SK-N-SH (cell line): ENCODE measurements around the gene IQGAP1. TPM values are rescaled to one million over a fixed set of nuclear protein-coding genes. Genes with fewer than 3 reads are reported as not detected.

ENCODE experiments used
- CTCF ChIA-PET: fragments of 300-600, 350-600 bp; formaldehyde crosslinking; extraction: SDS; loops from one replicate; lab custom pipeline; 2021; lab: Yijun Ruan, JAX
- POLR2A ChIA-PET: fragments of 350-600 bp; sonication (Branson Sonifier 250); formaldehyde crosslinking; extraction: SDS; loops from one replicate; lab custom pipeline; 2020; ENCODE audit warnings: antibody characterized with exemption, inconsistent platforms; lab: Yijun Ruan, JAX
- DNase-seq: peaks from one replicate; pipeline ENCODE4 v3.0.0; 2012
- H2AFZ ChIP-seq: fragments of 200-600 bp; sonication (generic); 2 replicates; pipeline ENCODE4 v1.8.1; 2016; ENCODE audit warnings: antibody characterized with exemption, mild to moderate bottlenecking, low read depth
- H3F3A ChIP-seq: fragments of 200-600 bp; sonication (generic); replicated peaks from 2 replicates; pipeline ENCODE3; 2016; ENCODE audit warnings: antibody characterized with exemption, mild to moderate bottlenecking; ENCODE audit not compliant: insufficient read depth
- H3K27ac ChIP-seq, 2 experiments: fragments of 200-500 bp in 1 of 2; fragments of 200-600 bp in 1 of 2; sonication (Bioruptor generic) in 1 of 2; sonication (generic), shearing (Covaris generic) in 1 of 2; 2 replicates each; pipeline versions ENCODE4 v1.5.1 to v1.6.1; 2014 to 2016; ENCODE audit warnings: low read depth in 2 of 2, inconsistent platforms in 1 of 2, low read length in 1 of 2, mild to moderate bottlenecking in 1 of 2, mixed read lengths in 1 of 2
- H3K27me3 ChIP-seq: fragments of 200-600 bp; sonication (generic), shearing (Covaris generic); 2 replicates; pipeline ENCODE4 v1.6.1; 2016; ENCODE audit warnings: mixed run types; ENCODE audit not compliant: insufficient read depth
- H3K36me3 ChIP-seq, 2 experiments: fragments of 200-500 bp in 1 of 2; fragments of 200-600 bp in 1 of 2; sonication (Bioruptor generic) in 1 of 2; sonication (generic) in 1 of 2; replicated peaks in 1 of 2; 2 replicates each; pipeline versions ENCODE3 to v1.5.1; 2014 to 2016; ENCODE audit warnings: low read length in 1 of 2, mild to moderate bottlenecking in 1 of 2; ENCODE audit not compliant: insufficient read depth in 2 of 2, control insufficient read depth in 1 of 2
- H3K4me1 ChIP-seq, 2 experiments: fragments of 200-500 bp in 1 of 2; fragments of 200-600 bp in 1 of 2; sonication (Bioruptor generic) in 1 of 2; sonication (generic), shearing (Covaris generic) in 1 of 2; 2 replicates each; pipeline versions ENCODE4 v1.5.1 to v1.6.1; 2014 to 2016; ENCODE audit warnings: low read depth in 1 of 2, low read length in 1 of 2, mixed run types in 1 of 2; ENCODE audit not compliant: insufficient read depth in 2 of 2, control insufficient read depth in 1 of 2
- H3K4me2 ChIP-seq: fragments of 200-600 bp; sonication (generic), shearing (Covaris generic); 2 replicates; pipeline ENCODE4 v1.6.1; 2017; ENCODE audit warnings: mixed run types
- H3K4me3 ChIP-seq, 2 experiments: fragments of 200-500 bp in 1 of 2; fragments of 200-600 bp in 1 of 2; sonication (Bioruptor generic) in 1 of 2; sonication (generic), shearing (Covaris generic) in 1 of 2; 2 replicates each; pipeline versions ENCODE4 v1.5.1 to v1.8.1; 2014 to 2016; ENCODE audit warnings: low read depth in 2 of 2, inconsistent platforms in 1 of 2, low read length in 1 of 2, mild to moderate bottlenecking in 1 of 2, mixed read lengths in 1 of 2, moderate library complexity in 1 of 2
- H3K79me2 ChIP-seq: fragments of 200-600 bp; sonication (generic); 2 replicates; pipeline ENCODE4 v1.8.1; 2017; ENCODE audit warnings: mild to moderate bottlenecking; ENCODE audit not compliant: insufficient read depth
- H3K9ac ChIP-seq: fragments of 200-600 bp; sonication (generic); 2 replicates; pipeline ENCODE4 v1.6.1; 2017; ENCODE audit warnings: mixed run types
- H3K9me2 ChIP-seq: fragments of 200-600 bp; sonication (generic); 2 replicates; pipeline ENCODE4 v1.6.1; 2017; ENCODE audit warnings: mixed run types
- H3K9me3 ChIP-seq: fragments of 200-600 bp; sonication (generic); 2 replicates; pipeline ENCODE4 v1.6.1; 2017; ENCODE audit warnings: mixed run types, mild to moderate bottlenecking, moderate library complexity
- H4K20me1 ChIP-seq: fragments of 200-600 bp; sonication (generic); 2 replicates; pipeline ENCODE4 v1.6.1; 2017; ENCODE audit warnings: mild to moderate bottlenecking, mixed run types; ENCODE audit not compliant: insufficient read depth
- CHD2 ChIP-seq: fragments of 150-350 bp; IDR thresholded peaks from 2 replicates; pipeline ENCODE4 v1.6.1; 2018; ENCODE audit warnings: low read length; ENCODE audit not compliant: partially characterized antibody
- EP300 ChIP-seq, 2 experiments: IDR thresholded peaks; 2 replicates each; pipeline versions ENCODE4 v1.4.0 to v1.6.1; 2012; ENCODE audit warnings: borderline replicate concordance in 1 of 2, low read depth in 1 of 2, low read length in 1 of 2
- EZH2phosphoT487 ChIP-seq: fragments of 200-600 bp; sonication (generic); IDR thresholded peaks from 2 replicates; pipeline ENCODE4 v1.6.1; 2017; ENCODE audit warnings: low read depth, mixed run types, mild to moderate bottlenecking, antibody characterized with exemption, moderate library complexity, borderline replicate concordance
- FOSL2 ChIP-seq: IDR thresholded peaks from 2 replicates; pipeline ENCODE4 v1.4.0; 2012; ENCODE audit warnings: low read depth, mild to moderate bottlenecking, moderate library complexity, borderline replicate concordance
- FOXJ3 ChIP-seq: sonication (generic); formaldehyde crosslinking; IDR thresholded peaks from 2 replicates; pipeline ENCODE4 v1.5.1; 2020; ENCODE audit warnings: mild to moderate bottlenecking, missing genetic modification reagents
- FOXM1 ChIP-seq: IDR thresholded peaks from 2 replicates; pipeline ENCODE4 v1.4.0; 2012; ENCODE audit warnings: low read depth, mild to moderate bottlenecking
- GABPA ChIP-seq: IDR thresholded peaks from 2 replicates; pipeline ENCODE4 v1.4.0; 2012; ENCODE audit warnings: low read depth, mild to moderate bottlenecking
- IRF3 ChIP-seq: fragments of 150-350 bp; IDR thresholded peaks from 2 replicates; pipeline ENCODE4 v1.6.1; 2016; ENCODE audit warnings: mild to moderate bottlenecking, low read depth, low read length
- MXI1 ChIP-seq: IDR thresholded peaks from 2 replicates; pipeline ENCODE4 v1.6.1; 2012; ENCODE audit warnings: mild to moderate bottlenecking, low read depth, low read length, improper control_type of control experiment
- NRF1 ChIP-seq: IDR thresholded peaks from 2 replicates; pipeline ENCODE4 v1.6.1; 2012; ENCODE audit warnings: low read depth, mild to moderate bottlenecking, low read length
- RAD21 ChIP-seq: IDR thresholded peaks from 2 replicates; pipeline ENCODE4 v1.6.1; 2012; ENCODE audit warnings: mild to moderate bottlenecking, low read length
- RFX5 ChIP-seq: IDR thresholded peaks from 2 replicates; pipeline ENCODE4 v1.6.1; 2012; ENCODE audit warnings: mild to moderate bottlenecking, improper control_type of control experiment, low read length
- SIN3A ChIP-seq: IDR thresholded peaks from 2 replicates; pipeline ENCODE4 v1.6.1; 2012; ENCODE audit warnings: low read depth, mild to moderate bottlenecking, low read length, moderate library complexity, borderline replicate concordance
- SMC3 ChIP-seq: IDR thresholded peaks from 2 replicates; pipeline ENCODE4 v1.6.1; 2012; ENCODE audit warnings: low read depth, low read length, improper control_type of control experiment
- TEAD4 ChIP-seq: IDR thresholded peaks from 2 replicates; pipeline ENCODE4 v1.4.0; 2012; ENCODE audit warnings: mild to moderate bottlenecking, borderline replicate concordance; ENCODE audit not compliant: insufficient read depth
- WGBS: methylation state at CpG from one replicate; pipeline ENCODE4 v1.1.6; 2017; ENCODE audit warnings: low lambda C conversion rate; 5-methylcytosine and 5-hydroxymethylcytosine counted together
- polyA plus RNA-seq, 3 experiments: library from polyadenylated mRNA; depleted of rRNA; stranded (reverse); fragments of >200 nt; gene quantifications; 2 replicates each; pipeline ENCODE4 v1.2.3, GENCODE V29; 2012
- TF ChIP-seq, protein P1 (sequence below): IDR thresholded peaks from 2 replicates; pipeline ENCODE4 v1.4.0; 2012; ENCODE audit warnings: low read depth, borderline replicate concordance
- TF ChIP-seq, protein P2 (sequence below): IDR thresholded peaks from 2 replicates; pipeline ENCODE4 v1.4.0; 2012; ENCODE audit warnings: low read depth, borderline replicate concordance
- TF ChIP-seq, protein P3 (sequence below): fragments of 150-350 bp; IDR thresholded peaks from 2 replicates; pipeline ENCODE4 v1.6.1; 2017; ENCODE audit warnings: antibody characterized with exemption, low read length, low read depth, borderline replicate concordance

The IQGAP1 gene
- polyA plus RNA-seq, 1 of the 3 experiments (the other 2 are of a cell fraction) = 56.5 TPM

GRCh38 chr15:90351479-90352106, 36.4 kb upstream of the IQGAP1 start (continued):
- no peak for TF ChIP-seq TEAD4
- TF ChIP-seq, protein P1, sequence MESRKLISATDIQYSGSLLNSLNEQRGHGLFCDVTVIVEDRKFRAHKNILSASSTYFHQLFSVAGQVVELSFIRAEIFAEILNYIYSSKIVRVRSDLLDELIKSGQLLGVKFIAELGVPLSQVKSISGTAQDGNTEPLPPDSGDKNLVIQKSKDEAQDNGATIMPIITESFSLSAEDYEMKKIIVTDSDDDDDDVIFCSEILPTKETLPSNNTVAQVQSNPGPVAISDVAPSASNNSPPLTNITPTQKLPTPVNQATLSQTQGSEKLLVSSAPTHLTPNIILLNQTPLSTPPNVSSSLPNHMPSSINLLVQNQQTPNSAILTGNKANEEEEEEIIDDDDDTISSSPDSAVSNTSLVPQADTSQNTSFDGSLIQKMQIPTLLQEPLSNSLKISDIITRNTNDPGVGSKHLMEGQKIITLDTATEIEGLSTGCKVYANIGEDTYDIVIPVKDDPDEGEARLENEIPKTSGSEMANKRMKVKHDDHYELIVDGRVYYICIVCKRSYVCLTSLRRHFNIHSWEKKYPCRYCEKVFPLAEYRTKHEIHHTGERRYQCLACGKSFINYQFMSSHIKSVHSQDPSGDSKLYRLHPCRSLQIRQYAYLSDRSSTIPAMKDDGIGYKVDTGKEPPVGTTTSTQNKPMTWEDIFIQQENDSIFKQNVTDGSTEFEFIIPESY = no peak

GRCh38 chr15:90352107-90352893, 35.7 kb upstream of the IQGAP1 start, which contains the start of gene ZNF774:
ZNF774 (plus strand) TSS chr15:90352284; CDS start chr15:90354661, 2,377 bp downstream.
- H3K4me3 ChIP-seq = peak within 1 kb of the TSS; percentile 74 to 99
- ChIA-PET POLR2A (interaction anchor here (0.9 kb wide), 1 partner anchor 8 kb away, joined by 3 read pairs; no protein-coding TSS in a partner anchor), CTCF (interaction anchor here (1.1 to 2.2 kb wide), 2 partner anchors 10 to 32 kb away, joined by 3 to 9 read pairs; no protein-coding TSS in a partner anchor)
- H3K9me2 ChIP-seq = no peaks in the 10 kb centered on the region
- 5% methylated on average over 28 of the region's 53 CpGs for WGBS
- peak; percentile 99 for DNase-seq
- no peaks in the 10 kb centered on the region for H4K20me1 ChIP-seq
- no peaks in the 10 kb centered on the region for H3K9me3 ChIP-seq
- H3K79me2 ChIP-seq = no peaks in the 10 kb centered on the region
- peak within 1 kb of the TSS in 1 of 2 experiments; percentile 48; a peak in 1 of 4 replicates for H3K27ac ChIP-seq
- peak within 1 kb of the TSS; percentile 70 for H3K9ac ChIP-seq
- H3K27me3 ChIP-seq = no peaks in the 10 kb centered on the region
- H2AFZ ChIP-seq = peak within 1 kb of the TSS; percentile 99
- peaks cover 4 to 5% of the 10 kb centered on the region in 2 experiments; a peak in 1 of 4 replicates for H3K4me1 ChIP-seq
- H3K4me2 ChIP-seq = peak within 1 kb of the TSS; percentile 91
- H3F3A ChIP-seq = peaks cover 13% of the 10 kb centered on the region
- H3K36me3 ChIP-seq = peaks cover 0 to 6% of the 10 kb centered on the region in 2 experiments
- no peak for TF ChIP-seq FOSL2
- no peak for TF ChIP-seq NRF1
- no peak for TF ChIP-seq RFX5
- TF ChIP-seq, protein P2, sequence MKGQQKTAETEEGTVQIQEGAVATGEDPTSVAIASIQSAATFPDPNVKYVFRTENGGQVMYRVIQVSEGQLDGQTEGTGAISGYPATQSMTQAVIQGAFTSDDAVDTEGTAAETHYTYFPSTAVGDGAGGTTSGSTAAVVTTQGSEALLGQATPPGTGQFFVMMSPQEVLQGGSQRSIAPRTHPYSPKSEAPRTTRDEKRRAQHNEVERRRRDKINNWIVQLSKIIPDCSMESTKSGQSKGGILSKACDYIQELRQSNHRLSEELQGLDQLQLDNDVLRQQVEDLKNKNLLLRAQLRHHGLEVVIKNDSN = no peak
- TF ChIP-seq TEAD4 = no peak
- peak; percentile 82 for TF ChIP-seq GABPA
- TF ChIP-seq EP300 (IDR thresholded peaks at IDR 0.05; ENCODE audit: borderline replicate concordance in 1 of 2, low read depth in 1 of 2, low read length in 1 of 2) = no peak
- TF ChIP-seq CHD2 = peak; percentile 93
- TF ChIP-seq SMC3 = no peak
- no peak for TF ChIP-seq EZH2phosphoT487
- peak; percentile 91 for TF ChIP-seq IRF3
- TF ChIP-seq MXI1 = peak; percentile 75
- no peak for TF ChIP-seq FOXM1
- TF ChIP-seq, protein P3, sequence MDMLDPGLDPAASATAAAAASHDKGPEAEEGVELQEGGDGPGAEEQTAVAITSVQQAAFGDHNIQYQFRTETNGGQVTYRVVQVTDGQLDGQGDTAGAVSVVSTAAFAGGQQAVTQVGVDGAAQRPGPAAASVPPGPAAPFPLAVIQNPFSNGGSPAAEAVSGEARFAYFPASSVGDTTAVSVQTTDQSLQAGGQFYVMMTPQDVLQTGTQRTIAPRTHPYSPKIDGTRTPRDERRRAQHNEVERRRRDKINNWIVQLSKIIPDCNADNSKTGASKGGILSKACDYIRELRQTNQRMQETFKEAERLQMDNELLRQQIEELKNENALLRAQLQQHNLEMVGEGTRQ = no peak
- TF ChIP-seq, protein P1 = no peak
- TF ChIP-seq RAD21 = no peak
- no peak for TF ChIP-seq FOXJ3
- TF ChIP-seq SIN3A = 0 out of 2 replicates have a peak, but pooled peaks have one; percentile 19
